Muscle layer of duodenum (tissue), 2 donors: ENCODE measurements around the gene CALY.
"Not testable (repeated sequence)": the region's sequence is repeated elsewhere in the genome, so short reads cannot be mapped to it uniquely, and the experiment has no call there.

ENCODE experiments used
- H3K27ac ChIP-seq: one replicate; pipeline ENCODE4 v1.7.0; 2013; ENCODE audit warnings: mild to moderate bottlenecking, low read length
- H3K27me3 ChIP-seq: one replicate; pipeline ENCODE4 v1.7.0; 2013; ENCODE audit warnings: low read depth, mild to moderate bottlenecking, control low read depth, low read length
- H3K36me3 ChIP-seq, 2 donors: one replicate each; pipeline ENCODE4 v1.7.0; 2013; ENCODE audit warnings: low read length in 2 of 2, control low read depth in 1 of 2, mild to moderate bottlenecking in 1 of 2; ENCODE audit not compliant: insufficient read depth in 2 of 2, control insufficient read depth in 1 of 2
- H3K4me1 ChIP-seq, 2 donors: one replicate each; pipeline ENCODE4 v1.7.0; 2013; ENCODE audit warnings: low read length in 2 of 2, mild to moderate bottlenecking in 2 of 2, control low read depth in 1 of 2, moderate library complexity in 1 of 2; ENCODE audit not compliant: insufficient read depth in 2 of 2, control insufficient read depth in 1 of 2
- H3K4me3 ChIP-seq, 2 donors: one replicate each; pipeline ENCODE4 v1.7.0; 2013; ENCODE audit warnings: low read length in 2 of 2, low read depth in 1 of 2, mild to moderate bottlenecking in 1 of 2
- H3K9me3 ChIP-seq, 2 donors: one replicate each; pipeline ENCODE4 v1.7.0; 2013; ENCODE audit warnings: low read length in 2 of 2, control low read depth in 1 of 2, mild to moderate bottlenecking in 1 of 2; ENCODE audit not compliant: control insufficient read depth in 1 of 2
- donor health status: healthy.

Gene CALY

DNA sequence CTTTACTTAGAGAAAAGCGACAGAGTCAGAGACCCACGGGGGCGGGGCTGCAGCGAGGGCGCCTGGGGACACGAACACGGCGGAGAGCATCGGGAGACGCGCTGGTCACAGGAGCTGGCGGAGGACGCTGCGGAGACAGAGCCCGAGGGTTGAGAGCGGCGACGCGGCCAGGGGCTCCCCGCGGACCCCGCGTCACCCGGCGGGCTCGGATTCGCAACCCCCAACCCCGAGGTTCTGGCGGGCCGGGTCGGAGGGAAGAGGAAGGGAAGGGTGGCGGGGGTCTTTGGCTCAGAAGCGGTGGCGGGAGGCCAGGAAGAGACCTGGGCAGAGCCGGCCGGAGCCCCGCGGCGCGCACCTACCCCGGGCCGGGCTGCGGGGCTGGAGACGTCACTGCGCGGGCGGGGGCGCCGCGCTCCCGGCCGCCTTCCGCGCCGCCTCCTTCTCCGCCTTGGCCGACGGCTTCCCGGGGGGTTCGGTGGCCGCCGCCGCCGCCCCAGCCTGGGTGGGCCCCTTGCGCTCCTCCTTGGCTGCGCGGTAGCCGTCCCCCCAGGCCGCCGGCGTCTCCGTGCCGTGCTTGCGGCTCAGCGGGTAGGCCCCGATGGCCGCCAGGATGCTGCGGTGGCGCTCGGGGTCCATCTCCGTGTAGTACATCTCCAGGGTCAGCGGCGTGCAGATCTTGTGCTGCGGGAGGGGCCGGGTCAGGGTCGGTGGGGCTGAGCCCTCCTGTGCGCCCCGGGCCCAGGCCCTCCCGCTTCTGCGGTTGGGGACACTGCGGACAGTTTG lies 11.1 kb downstream of the CALY start:
- Histone ChIP-seq H3K36me3 (no peaks in the 10 kb centered on the region), H3K4me1 (peaks cover 0 to 25% of the 10 kb centered on the region in 2 donors), H3K27me3 (peaks cover 41% of the 10 kb centered on the region), H3K27ac (no peak overlapping the region), H3K9me3 (peaks cover 0 to 2% of the 10 kb centered on the region in 2 donors), H3K4me3 (peak overlapping the region in 1 of 2 donors; percentile 56)

DNA sequence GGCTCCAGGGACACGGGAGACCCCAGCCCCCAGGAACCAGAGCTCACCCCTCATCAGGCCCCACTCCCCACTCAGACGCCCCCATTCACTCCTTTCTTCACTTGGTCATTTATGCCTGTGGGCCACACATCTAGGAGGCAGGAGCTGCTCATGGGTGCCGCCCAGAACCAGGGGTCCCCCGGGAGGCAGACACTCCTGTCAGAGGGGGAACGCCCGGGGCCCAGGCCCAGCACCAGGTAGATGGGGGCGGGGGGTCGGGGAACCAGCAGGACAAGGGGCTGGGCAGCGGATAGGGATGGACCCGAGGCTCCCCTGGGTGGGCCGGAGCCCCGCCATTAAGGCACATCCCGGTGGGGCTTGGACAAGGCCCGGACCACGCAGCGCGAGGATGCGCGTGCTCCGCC lies 11.8 kb downstream of the CALY start:
- H3K9me3 ChIP-seq = peaks cover 0 to 2% of the 10 kb centered on the region in 2 donors
- peak overlapping the region in 1 of 2 donors; percentile 56 for H3K4me3 ChIP-seq
- no peaks in the 10 kb centered on the region for H3K36me3 ChIP-seq
- H3K27ac ChIP-seq = no peak overlapping the region
- peaks cover 0 to 22% of the 10 kb centered on the region in 2 donors for H3K4me1 ChIP-seq
- H3K27me3 ChIP-seq = peaks cover 41% of the 10 kb centered on the region

DNA sequence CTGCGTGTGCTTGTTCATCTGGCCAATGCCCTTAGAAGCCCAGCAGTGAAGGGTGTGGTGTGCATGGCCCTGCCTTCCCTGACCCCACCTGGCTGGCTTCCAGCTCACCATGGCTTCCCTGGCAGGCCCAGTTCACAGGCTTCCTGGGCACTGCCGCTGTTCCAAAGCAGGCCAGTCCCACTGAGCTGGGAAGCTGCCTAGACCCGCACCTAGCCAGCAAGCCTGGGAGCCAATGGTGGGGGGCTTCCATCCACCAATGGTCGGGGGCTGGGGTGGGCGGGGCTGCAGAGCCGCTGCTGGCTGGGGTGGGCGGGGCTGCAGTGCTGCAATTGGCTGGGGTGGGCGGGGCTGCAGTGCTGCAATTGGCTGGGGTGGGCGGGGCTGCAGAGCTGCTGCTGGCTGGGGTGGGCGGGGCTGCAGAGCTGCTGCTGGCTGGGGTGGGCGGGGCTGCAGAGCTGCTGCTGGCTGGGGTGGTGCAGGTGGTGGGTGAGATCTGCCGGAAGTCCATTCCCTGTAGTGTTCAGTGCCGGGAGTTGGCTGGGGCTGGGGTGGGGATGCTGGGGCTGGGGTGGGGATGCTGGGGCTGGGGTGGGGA lies 12.4 kb downstream of the CALY start:
- peaks cover 0 to 17% of the 10 kb centered on the region in 2 donors for H3K4me1 ChIP-seq
- peaks cover 42% of the 10 kb centered on the region for H3K27me3 ChIP-seq
- H3K36me3 ChIP-seq = no peaks in the 10 kb centered on the region
- peaks cover 0 to 2% of the 10 kb centered on the region in 2 donors for H3K9me3 ChIP-seq
- no peak overlapping the region for H3K27ac ChIP-seq
- H3K4me3 ChIP-seq = no peak overlapping the region

DNA sequence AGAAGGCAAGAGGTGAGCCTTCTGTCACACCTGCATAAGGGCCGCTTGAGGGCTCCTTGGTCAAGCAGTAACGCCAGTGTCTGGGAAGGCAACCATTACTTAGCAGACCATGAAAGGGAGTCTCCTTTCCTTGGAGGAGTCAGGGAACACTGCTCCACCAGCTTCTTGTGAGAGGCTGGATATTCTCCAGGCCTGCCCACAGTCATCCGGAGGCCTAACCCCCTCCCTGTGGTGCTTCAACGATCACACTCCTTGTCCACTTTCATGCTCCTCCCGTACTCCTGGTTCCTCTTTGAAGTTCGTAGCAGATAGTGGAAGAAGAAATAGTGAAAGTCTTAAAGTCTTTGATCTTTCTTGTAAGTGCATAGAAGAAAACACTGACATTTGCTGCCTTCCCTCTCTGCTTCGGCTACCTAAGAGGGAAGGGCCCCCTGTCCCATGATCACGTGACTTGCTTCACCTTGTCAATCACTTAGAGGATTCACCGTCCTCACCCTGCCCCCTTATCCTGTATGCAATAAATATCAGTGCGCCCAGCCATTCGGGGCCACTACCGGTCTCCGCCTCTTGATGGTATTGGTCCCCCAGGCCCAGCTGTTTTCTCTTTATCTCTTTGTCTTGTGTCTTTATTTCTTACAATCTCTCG lies 14.5 kb downstream of the CALY start:
- peaks cover 0 to 24% of the 10 kb centered on the region in 2 donors for H3K4me1 ChIP-seq
- peaks cover 25% of the 10 kb centered on the region for H3K27me3 ChIP-seq

DNA sequence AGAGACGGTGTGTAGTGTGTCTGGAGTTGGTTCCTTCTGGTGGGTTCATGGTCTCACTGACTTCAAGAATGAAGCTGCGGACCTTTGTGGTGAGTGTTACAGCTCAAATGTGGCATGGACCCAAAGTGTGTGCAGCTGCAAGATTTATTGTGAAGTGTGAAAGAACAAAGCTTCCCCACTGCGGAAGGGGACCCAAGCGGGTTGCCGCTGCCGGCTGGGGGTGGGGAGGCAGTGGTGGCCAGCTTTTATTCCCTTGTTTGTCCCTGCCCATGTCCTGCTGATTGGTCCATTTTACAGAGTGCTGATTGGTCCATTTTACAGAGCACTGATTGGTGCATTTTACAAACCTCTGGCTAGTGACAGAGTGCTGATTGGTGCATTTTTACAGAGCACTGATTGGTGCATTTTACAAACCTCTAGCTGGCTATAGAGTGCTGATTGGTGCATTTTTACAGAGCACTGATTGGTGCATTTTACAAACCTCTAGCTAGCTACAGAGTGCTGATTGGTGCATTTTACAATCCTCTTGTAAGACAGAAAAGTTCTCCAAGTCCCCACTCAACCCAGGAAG lies 15.8 kb downstream of the CALY start:
- H3K4me3 ChIP-seq, H3K36me3 ChIP-seq: not testable (repeated sequence)
- H3K27me3 ChIP-seq = peaks cover 13% of the 10 kb centered on the region

More for the DNA sequence above, 14.5 kb downstream of the CALY start:
- H3K36me3 ChIP-seq, H3K27ac ChIP-seq, H3K4me3 ChIP-seq, H3K9me3 ChIP-seq: not testable (repeated sequence)

DNA sequence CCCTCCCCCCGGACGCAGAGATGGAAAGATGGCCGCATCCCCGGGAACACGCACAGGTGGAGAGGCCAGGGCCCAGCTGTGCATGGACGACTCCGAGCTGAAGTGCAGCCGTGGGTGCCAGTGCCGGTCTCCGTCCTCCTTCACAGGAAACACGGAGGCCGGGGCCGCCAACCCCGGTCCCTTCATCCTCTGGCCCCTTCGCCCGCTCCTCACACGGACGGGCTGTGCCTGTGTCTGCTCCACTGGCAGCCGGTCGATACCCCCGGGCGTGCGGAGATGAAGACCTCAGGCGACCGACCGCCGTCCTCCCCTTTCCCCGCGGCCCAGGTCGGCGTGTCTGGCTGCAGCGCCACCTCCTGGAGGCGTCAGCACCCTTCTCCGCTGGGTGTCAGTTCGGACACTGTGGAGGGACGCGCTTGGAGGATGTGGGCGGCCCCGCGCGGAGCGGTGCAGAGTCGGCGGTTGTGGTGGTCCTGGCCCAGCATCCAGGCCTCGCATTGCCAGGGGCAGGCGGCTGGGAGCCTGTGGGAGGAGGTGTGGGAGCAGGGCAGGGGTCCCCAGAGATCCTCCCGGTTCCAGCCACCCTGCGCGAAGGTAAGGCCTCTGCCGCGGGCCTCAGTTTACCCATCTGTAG lies 18.1 kb downstream of the CALY start:
- Histone ChIP-seq H3K4me1 (peaks cover 0 to 7% of the 10 kb centered on the region in 2 donors), H3K27me3 (peaks cover 8% of the 10 kb centered on the region), H3K9me3 (peaks cover 0 to 2% of the 10 kb centered on the region in 2 donors), H3K36me3 (no peaks in the 10 kb centered on the region), H3K27ac (no peak overlapping the region), H3K4me3 (peak overlapping the region in 1 of 2 donors; percentile 45)

More for the DNA sequence above, 15.8 kb downstream of the CALY start:
- H3K27ac ChIP-seq, H3K9me3 ChIP-seq: not testable (repeated sequence)
- H3K4me1 ChIP-seq = peaks cover 0 to 20% of the 10 kb centered on the region in 2 donors

DNA sequence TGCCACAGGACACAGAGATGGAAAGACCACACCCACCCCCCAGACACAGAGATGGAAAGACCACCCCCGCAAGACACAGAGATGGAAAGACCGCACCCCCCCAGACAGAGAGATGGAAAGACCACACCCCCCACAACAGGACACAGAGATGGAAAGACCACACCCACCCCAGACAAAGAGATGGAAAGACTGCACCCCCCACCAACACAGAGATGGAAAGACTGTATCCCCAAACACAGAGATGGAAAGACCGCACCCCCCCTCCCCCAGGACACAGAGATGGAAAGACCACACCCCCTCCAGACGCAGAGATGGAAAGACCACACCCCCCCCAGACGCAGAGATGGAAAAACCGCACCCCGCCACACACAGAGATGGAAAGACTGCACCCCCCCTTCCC lies 20.0 kb downstream of the CALY start:
- Histone ChIP-seq H3K4me1 (peaks cover 0 to 7% of the 10 kb centered on the region in 2 donors), H3K27ac (no peak overlapping the region), H3K4me3 (no peak overlapping the region), H3K9me3 (peaks cover 0 to 2% of the 10 kb centered on the region in 2 donors), H3K36me3 (peaks cover 0 to 15% of the 10 kb centered on the region in 2 donors), H3K27me3 (peaks cover 8% of the 10 kb centered on the region)

DNA sequence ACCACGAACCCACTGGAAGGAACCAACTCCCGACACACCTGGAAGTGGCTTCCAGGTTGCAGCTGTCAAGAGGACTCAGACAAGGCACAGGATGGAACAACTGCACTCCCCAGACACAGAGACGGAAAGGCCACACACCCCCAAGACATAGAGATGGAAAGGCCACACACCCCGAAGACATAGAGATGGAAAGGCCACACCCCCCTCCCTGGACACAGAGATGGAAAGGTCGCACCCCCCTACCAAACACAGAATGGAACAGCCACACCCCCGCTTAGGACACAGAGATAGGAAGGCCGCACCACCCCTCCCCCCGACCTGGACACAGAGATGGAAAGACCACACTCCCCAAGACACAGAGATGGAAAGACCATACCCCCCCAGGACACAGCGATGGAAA lies 20.4 kb downstream of the CALY start:
- Histone ChIP-seq H3K27me3 (peaks cover 8% of the 10 kb centered on the region), H3K9me3 (peaks cover 0 to 2% of the 10 kb centered on the region in 2 donors), H3K36me3 (peaks cover 0 to 19% of the 10 kb centered on the region in 2 donors), H3K4me1 (peaks cover 0 to 7% of the 10 kb centered on the region in 2 donors), H3K27ac (no peak overlapping the region), H3K4me3 (no peak overlapping the region)

DNA sequence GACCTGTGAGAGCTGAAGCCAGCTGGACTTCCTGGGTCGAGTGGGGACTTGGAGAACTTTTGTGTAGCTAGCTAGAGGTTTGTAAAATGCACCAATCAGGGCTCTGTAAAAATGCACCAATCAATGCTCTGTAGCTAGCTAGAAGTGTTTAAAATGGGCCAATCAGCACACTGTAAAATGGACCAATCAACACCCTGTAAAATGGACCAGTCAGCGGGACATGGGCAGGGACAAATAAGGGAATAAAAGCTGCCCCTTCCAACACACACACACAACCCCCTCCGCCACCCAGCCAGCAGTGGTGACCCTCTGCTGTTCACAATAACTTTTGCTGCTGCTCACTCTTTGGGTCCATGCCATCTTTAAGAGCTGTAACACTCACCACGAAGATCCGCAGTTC lies 20.8 kb downstream of the CALY start:
- peaks cover 0 to 22% of the 10 kb centered on the region in 2 donors for H3K36me3 ChIP-seq
- H3K9me3 ChIP-seq = peaks cover 0 to under 1% of the 10 kb centered on the region in 2 donors
- H3K4me1 ChIP-seq = peaks cover 0 to 7% of the 10 kb centered on the region in 2 donors
- peaks cover 8% of the 10 kb centered on the region for H3K27me3 ChIP-seq
- no peak overlapping the region for H3K27ac ChIP-seq
- H3K4me3 ChIP-seq = no peak overlapping the region

DNA sequence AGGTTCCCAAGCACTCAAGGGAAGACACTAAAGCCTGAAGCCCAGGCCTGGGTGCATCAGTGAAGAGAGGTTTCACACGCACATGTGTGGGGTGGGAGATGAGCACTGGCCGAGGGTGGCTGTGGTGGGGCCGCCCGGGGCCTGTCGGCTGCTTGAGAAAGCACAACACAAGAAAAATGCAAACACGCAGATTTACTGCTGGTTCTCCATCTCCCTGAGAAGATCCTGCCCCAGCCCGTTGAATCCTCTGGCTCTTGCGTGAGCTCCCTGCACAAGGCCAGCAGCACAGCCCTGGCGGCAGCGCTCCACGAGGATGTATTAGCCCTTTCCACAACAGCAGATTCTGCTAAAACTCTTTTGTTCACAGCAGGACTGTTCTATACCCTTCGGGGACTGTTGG lies 21.8 kb downstream of the CALY start:
- Histone ChIP-seq H3K9me3 (no peaks in the 10 kb centered on the region), H3K36me3 (peaks cover 0 to 32% of the 10 kb centered on the region in 2 donors), H3K27ac (no peak overlapping the region), H3K27me3 (peaks cover 8% of the 10 kb centered on the region), H3K4me1 (peaks cover 0 to 7% of the 10 kb centered on the region in 2 donors), H3K4me3 (no peak overlapping the region)
